H1 (cell line): ENCODE results near the gene CEL. TPM values are rescaled to one million over a fixed set of nuclear protein-coding genes. Genes with fewer than 3 reads are reported as not detected.

Experiments
- CTCF ChIA-PET: fragments of 300-600 bp; sonication (Branson Sonifier 250); formaldehyde crosslinking; loops from one replicate; lab custom pipeline; 2021; ENCODE audit not compliant: partially characterized antibody; lab: Charles Lee
- POLR2A ChIA-PET: fragments of 300-600 bp; sonication (Branson Sonifier 250); formaldehyde crosslinking; loops from one replicate; lab custom pipeline; 2021; ENCODE audit warnings: inconsistent platforms; ENCODE audit not compliant: partially characterized antibody; lab: Charles Lee
- DNase-seq, 2 experiments: peaks; one replicate each; pipeline versions ENCODE4 v3.0.0 to v3.0.0-alpha.2; 2010 to 2022; ENCODE audit warnings: low spot score in 2 of 2, low read depth in 1 of 2, mixed read lengths in 1 of 2
- FAIRE-seq: peaks from 2 replicates; lab custom pipeline; 2011; peaks lifted over from hg19 to GRCh38; lab: Jason Lieb, UNC
- H2AFZ ChIP-seq: 2 replicates; pipeline ENCODE4 v1.8.1; 2012; ENCODE audit warnings: low read length, inconsistent platforms
- H2AK5ac ChIP-seq: 2 replicates; pipeline ENCODE4 v1.6.1; 2013; ENCODE audit warnings: low read depth, low read length
- H2BK120ac ChIP-seq: replicated peaks from 2 replicates; pipeline ENCODE3; 2013; ENCODE audit warnings: low read depth, low read length, inconsistent platforms
- H2BK12ac ChIP-seq: 2 replicates; pipeline ENCODE4 v1.6.1; 2013; ENCODE audit warnings: low read depth, low read length
- H2BK15ac ChIP-seq: 2 replicates; pipeline ENCODE4 v1.6.1; 2013; ENCODE audit warnings: low read length
- H2BK20ac ChIP-seq: 2 replicates; pipeline ENCODE4 v1.6.1; 2013; ENCODE audit warnings: low read length
- H2BK5ac ChIP-seq: 2 replicates; pipeline ENCODE4 v1.6.1; 2013; ENCODE audit warnings: low read depth, low read length
- H3K14ac ChIP-seq: 2 replicates; pipeline ENCODE4 v1.6.1; 2013; ENCODE audit warnings: inconsistent platforms; ENCODE audit not compliant: insufficient read length
- H3K18ac ChIP-seq: 2 replicates; pipeline ENCODE4 v1.6.1; 2013; ENCODE audit warnings: low read length; ENCODE audit errors: extremely low read depth
- H3K23ac ChIP-seq: 2 replicates; pipeline ENCODE4 v1.6.1; 2013; ENCODE audit warnings: inconsistent platforms; ENCODE audit not compliant: insufficient read length
- H3K23me2 ChIP-seq: 2 replicates; pipeline ENCODE4 v1.6.1; 2013; ENCODE audit warnings: low read depth, low read length
- H3K27ac ChIP-seq: 2 replicates; pipeline ENCODE4 v1.6.1; 2011; ENCODE audit warnings: low read depth, low read length, inconsistent platforms
- H3K27me3 ChIP-seq, 4 experiments: replicated peaks in 1 of 4; 1 replicate in 1 of 4; 2 replicates in 3 of 4; pipeline versions ENCODE4 v1.6.1 to v1.8.1; 2011 to 2013; ENCODE audit warnings: low read length in 3 of 4, mild to moderate bottlenecking in 3 of 4, inconsistent platforms in 2 of 4, mixed read lengths in 2 of 4, moderate library complexity in 1 of 4; ENCODE audit not compliant: control insufficient read depth in 3 of 4, insufficient read depth in 3 of 4; ENCODE audit errors: extremely low read depth in 1 of 4
- H3K36me3 ChIP-seq, 4 experiments: 2 replicates each; pipeline versions ENCODE4 v1.6.1 to v1.8.1; 2011 to 2013; ENCODE audit warnings: mild to moderate bottlenecking in 4 of 4, low read length in 3 of 4, moderate library complexity in 2 of 4, control low read depth in 1 of 4, inconsistent platforms in 1 of 4; ENCODE audit not compliant: insufficient read depth in 4 of 4, control insufficient read depth in 2 of 4
- H3K4ac ChIP-seq: replicated peaks from 2 replicates; pipeline ENCODE3; 2013; ENCODE audit warnings: low read length, low read depth, mixed read lengths, inconsistent platforms; ENCODE audit not compliant: insufficient read length
- H3K4me1 ChIP-seq, 4 experiments: replicated peaks in 1 of 4; 1 replicate in 1 of 4; 2 replicates in 3 of 4; pipeline versions ENCODE4 v1.6.1 to v1.8.1; 2011 to 2013; ENCODE audit warnings: low read length in 3 of 4, inconsistent platforms in 2 of 4, mixed read lengths in 1 of 4; ENCODE audit not compliant: insufficient read depth in 4 of 4, control insufficient read depth in 3 of 4
- H3K4me2 ChIP-seq, 2 experiments: 2 replicates each; pipeline versions ENCODE4 v1.6.1 to v1.8.1; 2011 to 2013; ENCODE audit warnings: low read depth in 2 of 2, low read length in 2 of 2, control low read depth in 1 of 2, inconsistent platforms in 1 of 2, mild to moderate bottlenecking in 1 of 2; ENCODE audit not compliant: insufficient read depth in 1 of 2
- H3K4me3 ChIP-seq, 4 experiments: fragments of 200-600, 300-600 bp in 1 of 4; sonication (generic), shearing (Covaris generic), sonication (Bioruptor Twin) in 1 of 4; 2 replicates each; pipeline versions ENCODE4 v1.5.1 to v1.8.1; 2011 to 2016; ENCODE audit warnings: low read length in 4 of 4, low read depth in 3 of 4, control low read depth in 2 of 4, inconsistent platforms in 2 of 4, mild to moderate bottlenecking in 2 of 4, mixed read lengths in 1 of 4, moderate library complexity in 1 of 4; ENCODE audit not compliant: insufficient read depth in 2 of 4; ENCODE audit errors: extremely low read depth in 1 of 4
- H3K56ac ChIP-seq: replicated peaks from 2 replicates; pipeline ENCODE3; 2013; ENCODE audit warnings: low read depth, mild to moderate bottlenecking, mixed read lengths, low read length, inconsistent platforms; ENCODE audit not compliant: insufficient read length
- H3K79me1 ChIP-seq: 2 replicates; pipeline ENCODE4 v1.6.1; 2013; ENCODE audit warnings: low read depth, low read length, control low read depth
- H3K79me2 ChIP-seq, 2 experiments: 2 replicates each; pipeline versions ENCODE4 v1.6.1 to v1.8.1; 2012 to 2013; ENCODE audit warnings: low read length in 2 of 2, mild to moderate bottlenecking in 2 of 2, inconsistent platforms in 1 of 2; ENCODE audit not compliant: insufficient read depth in 2 of 2, control insufficient read depth in 1 of 2
- H3K9ac ChIP-seq, 4 experiments: replicated peaks in 1 of 4; 1 replicate in 1 of 4; 2 replicates in 3 of 4; pipeline versions ENCODE4 v1.6.1 to v1.8.1; 2011 to 2013; ENCODE audit warnings: low read depth in 3 of 4, low read length in 3 of 4, control low read depth in 2 of 4, mild to moderate bottlenecking in 2 of 4, moderate library complexity in 2 of 4, inconsistent platforms in 1 of 4; ENCODE audit errors: extremely low read depth in 1 of 4
- H3K9me3 ChIP-seq, 2 experiments: 2 replicates each; pipeline versions ENCODE4 v1.6.1 to v1.8.1; 2012 to 2013; ENCODE audit warnings: mild to moderate bottlenecking in 2 of 2, moderate library complexity in 2 of 2, control low read depth in 1 of 2, inconsistent platforms in 1 of 2, low read depth in 1 of 2, low read length in 1 of 2, mixed read lengths in 1 of 2; ENCODE audit not compliant: insufficient read depth in 2 of 2
- H4K20me1 ChIP-seq, 2 experiments: replicated peaks in 1 of 2; 2 replicates each; pipeline versions ENCODE3 to v1.8.1; 2011 to 2013; ENCODE audit warnings: inconsistent platforms in 2 of 2, low read length in 2 of 2, mild to moderate bottlenecking in 1 of 2; ENCODE audit not compliant: insufficient read depth in 2 of 2, control insufficient read depth in 1 of 2
- H4K5ac ChIP-seq: 2 replicates; pipeline ENCODE4 v1.6.1; 2013; ENCODE audit warnings: low read length, low read depth, mixed read lengths, inconsistent platforms; ENCODE audit not compliant: insufficient read length
- H4K8ac ChIP-seq: 2 replicates; pipeline ENCODE4 v1.8.0; 2013; ENCODE audit warnings: mild to moderate bottlenecking, moderate library complexity, low read length, inconsistent platforms; ENCODE audit not compliant: insufficient read depth; ENCODE audit errors: extremely low read depth
- H4K91ac ChIP-seq: replicated peaks from 2 replicates; pipeline ENCODE3; 2013; ENCODE audit warnings: low read length, mixed read lengths, inconsistent platforms; ENCODE audit not compliant: insufficient read length
- CREB1 ChIP-seq: IDR thresholded peaks from 2 replicates; pipeline ENCODE4 v1.6.1; 2012; ENCODE audit warnings: inconsistent platforms
- JUND ChIP-seq: IDR thresholded peaks from 2 replicates; pipeline ENCODE4 v1.6.1; 2011; ENCODE audit warnings: mild to moderate bottlenecking, improper control_type of control experiment, low read length
- NRF1 ChIP-seq: IDR thresholded peaks from 2 replicates; pipeline ENCODE4 v1.6.1; 2011; ENCODE audit warnings: mild to moderate bottlenecking, low read depth, low read length, improper control_type of control experiment
- RFX5 ChIP-seq: IDR thresholded peaks from 2 replicates; pipeline ENCODE4 v1.6.1; 2011; ENCODE audit warnings: low read depth, low read length, improper control_type of control experiment, borderline replicate concordance
- RNF2 ChIP-seq: fragments of 200-900, 300-1000 bp; sonication (generic); IDR thresholded peaks from 2 replicates; pipeline ENCODE4 v1.7.1; 2016; ENCODE audit warnings: borderline replicate concordance, low read depth, mild to moderate bottlenecking, antibody characterized with exemption, low read length; ENCODE audit not compliant: poor library complexity, severe bottlenecking; ENCODE audit errors: missing control alignments
- SP2 ChIP-seq: IDR thresholded peaks from 2 replicates; pipeline ENCODE4 v1.6.1; 2012; ENCODE audit warnings: mild to moderate bottlenecking, low read length, inconsistent platforms
- SRF ChIP-seq: IDR thresholded peaks from 2 replicates; pipeline ENCODE4 v1.6.1; 2011; ENCODE audit warnings: mild to moderate bottlenecking, low read depth, low read length, moderate library complexity
- SUZ12 ChIP-seq: fragments of 200-600 bp; sonication (generic); IDR thresholded peaks from 2 replicates; pipeline ENCODE4 v1.6.1; 2012; ENCODE audit warnings: mild to moderate bottlenecking, inconsistent platforms, low read length, moderate library complexity, mixed read lengths
- TBP ChIP-seq: IDR thresholded peaks from 2 replicates; pipeline ENCODE4 v1.6.1; 2011; ENCODE audit warnings: low read depth, low read length, improper control_type of control experiment
- ZNF274 ChIP-seq: IDR thresholded peaks from 2 replicates; pipeline ENCODE4 v1.7.0; 2012; ENCODE audit warnings: low read length, borderline replicate concordance; ENCODE audit errors: extremely low read depth
- WGBS, 2 experiments: shearing (Covaris generic) in 1 of 2; methylation state at CpG; one replicate each; pipeline versions ENCODE4 v1.1.6 to v1.1.7; 2013 to 2015; ENCODE audit warnings: low lambda C conversion rate in 2 of 2, mixed read lengths in 2 of 2, inconsistent platforms in 1 of 2, low coverage in 1 of 2, missing lambda C conversion rate in 1 of 2; ENCODE audit not compliant: insufficient replicate concordance in 2 of 2, insufficient coverage in 1 of 2, insufficient read length in 1 of 2; ENCODE audit errors: extremely low coverage in 1 of 2, missing lambda C conversion rate in 1 of 2; 5-methylcytosine and 5-hydroxymethylcytosine counted together
- polyA plus RNA-seq, 7 experiments: library from polyadenylated mRNA; depleted of rRNA in 3 of 7; stranded (reverse) in 5 of 7; unstranded in 2 of 7; fragments of >200 nt in 5 of 7; fragments of 200-250 nt in 2 of 7; gene quantifications; 1 replicate in 5 of 7; 2 replicates in 1 of 7; 4 replicates in 1 of 7; pipeline versions ENCODE4 v1.2.1 to v1.2.3, GENCODE V29; 2011 to 2013; ENCODE audit warnings: missing spikeins in 2 of 7, mixed read lengths in 2 of 7
- total RNA-seq: library from RNA; stranded (reverse); fragmentation: NEBNext Ultra II Directional; extraction: Animal tissue kit (Norgen Biotek cat#: 25700); gene quantifications from 2 replicates; pipeline ENCODE4 v1.2.1, GENCODE V29; 2021
- TF ChIP-seq, protein P1 (sequence below): IDR thresholded peaks from 2 replicates; pipeline ENCODE4 v1.6.1; 2012; ENCODE audit warnings: inconsistent platforms

Gene CEL
- total and polyA plus RNA-seq, 2 of the 8 experiments (the other 6 are each of a cell fraction or from before 2014, with no cell fraction given), result 1.8 to 3.4 TPM

DNA sequence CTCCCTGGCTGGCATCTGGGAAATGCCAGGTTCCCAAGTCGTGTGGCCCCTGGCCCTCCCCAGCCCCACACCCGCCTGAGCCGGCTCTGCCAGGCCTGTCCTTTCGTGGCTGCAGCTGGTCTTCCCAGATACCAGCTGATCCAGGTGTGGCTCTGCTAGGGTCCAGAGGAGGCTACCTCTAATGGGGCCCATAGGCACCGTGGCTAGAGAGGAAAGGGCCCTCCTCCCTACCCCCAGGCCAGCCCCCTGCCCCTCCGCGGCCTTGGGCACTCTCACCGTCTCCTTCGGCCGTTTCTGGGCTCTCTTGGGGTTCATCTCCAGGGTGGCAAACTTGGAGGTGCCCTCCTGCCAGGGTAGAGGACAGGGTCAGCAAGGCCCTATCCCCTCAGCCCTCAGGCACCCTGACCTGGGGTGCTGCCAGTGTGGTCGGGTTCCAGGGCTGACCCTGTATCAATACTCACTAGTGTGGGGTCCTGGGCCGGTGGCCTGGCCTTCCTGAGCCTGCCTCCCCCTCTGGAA lies 42.3 kb downstream of the CEL start:
- Histone ChIP-seq H3K27me3 (no peaks in the 10 kb centered on the region), H2BK20ac (no peak overlapping the region), H2AK5ac (no peak overlapping the region), H3K23ac (no peak overlapping the region), H3K4ac (no peak overlapping the region), H4K91ac (no peak overlapping the region), H3K9me3 (no peaks in the 10 kb centered on the region), H3K4me1 (peaks cover 0 to 8% (median 3%) of the 10 kb centered on the region in 4 experiments; a peak in 3 of 7 replicates), H3K36me3 (peaks cover 2 to 20% (median 5%) of the 10 kb centered on the region in 4 experiments; a peak in 7 of 8 replicates), H3K79me2 (no peaks in the 10 kb centered on the region), H3K4me3 (no peak overlapping the region), H3K4me2 (no peak overlapping the region), H4K8ac (no peak overlapping the region; the same call in 1 of the 2 replicates), H3K27ac (no peak overlapping the region), H4K5ac (no peak overlapping the region), H3K18ac (no peak overlapping the region), H2BK12ac (no peak overlapping the region), H3K14ac (no peak overlapping the region), H2AFZ (no peak overlapping the region), H2BK15ac (no peak overlapping the region), H2BK5ac (no peak overlapping the region), H3K56ac (no peak overlapping the region), H3K79me1 (no peaks in the 10 kb centered on the region), H2BK120ac (no peak overlapping the region), H3K23me2 (no peaks in the 10 kb centered on the region), H3K9ac (no peak overlapping the region), H4K20me1 (peaks cover 2 to 11% of the 10 kb centered on the region in 2 experiments)
- CTCF ChIA-PET, result interaction anchor here (0.6 to 19.3 kb wide), 13 partner anchors 7 to 87 kb away, joined by 3 to 337 read pairs (median 16); partner anchors contain the start of gene RALGDS
- 83% methylated on average over 10 of the region's 12 CpGs; no CpG with 5 or more reads in 1 of the 2 experiments for WGBS, 2 experiments
- POLR2A ChIA-PET, result no interaction called here
- FAIRE-seq, result no peak
- no peak for DNase-seq
- TF ChIP-seq ZNF274 (no peak), RFX5 (no peak), TBP (no peak), RNF2 (no peak), CREB1 (no peak), SUZ12 (no peak), NRF1 (no peak), JUND (no peak), SP2 (no peak), SRF (no peak)
- TF ChIP-seq, protein P1, sequence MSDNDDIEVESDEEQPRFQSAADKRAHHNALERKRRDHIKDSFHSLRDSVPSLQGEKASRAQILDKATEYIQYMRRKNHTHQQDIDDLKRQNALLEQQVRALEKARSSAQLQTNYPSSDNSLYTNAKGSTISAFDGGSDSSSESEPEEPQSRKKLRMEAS, result no peak
